ENCODE measurements around the gene TAS2R41.

DNA sequence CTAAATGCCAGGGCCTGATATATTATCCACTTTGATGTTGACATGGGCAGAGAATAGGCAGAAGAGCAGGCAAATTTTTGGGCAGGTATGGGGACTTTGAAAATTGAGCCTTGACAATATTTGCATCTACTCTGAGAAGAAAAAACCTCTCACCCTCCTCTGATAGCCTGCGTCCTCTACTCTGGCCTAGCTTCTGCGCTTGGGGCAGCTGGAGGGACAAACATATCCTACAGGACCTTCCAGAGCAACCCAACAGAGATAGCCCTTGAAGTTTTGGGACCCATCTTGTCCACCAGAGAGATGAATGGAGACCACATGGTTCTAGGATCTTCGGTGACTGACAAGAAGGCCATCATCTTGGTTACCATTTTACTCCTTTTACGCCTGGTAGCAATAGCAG is 34.5 kb upstream of the TAS2R41 start, which contains the start of gene TAS2R60:
- TF ChIP-seq, protein P1, sequence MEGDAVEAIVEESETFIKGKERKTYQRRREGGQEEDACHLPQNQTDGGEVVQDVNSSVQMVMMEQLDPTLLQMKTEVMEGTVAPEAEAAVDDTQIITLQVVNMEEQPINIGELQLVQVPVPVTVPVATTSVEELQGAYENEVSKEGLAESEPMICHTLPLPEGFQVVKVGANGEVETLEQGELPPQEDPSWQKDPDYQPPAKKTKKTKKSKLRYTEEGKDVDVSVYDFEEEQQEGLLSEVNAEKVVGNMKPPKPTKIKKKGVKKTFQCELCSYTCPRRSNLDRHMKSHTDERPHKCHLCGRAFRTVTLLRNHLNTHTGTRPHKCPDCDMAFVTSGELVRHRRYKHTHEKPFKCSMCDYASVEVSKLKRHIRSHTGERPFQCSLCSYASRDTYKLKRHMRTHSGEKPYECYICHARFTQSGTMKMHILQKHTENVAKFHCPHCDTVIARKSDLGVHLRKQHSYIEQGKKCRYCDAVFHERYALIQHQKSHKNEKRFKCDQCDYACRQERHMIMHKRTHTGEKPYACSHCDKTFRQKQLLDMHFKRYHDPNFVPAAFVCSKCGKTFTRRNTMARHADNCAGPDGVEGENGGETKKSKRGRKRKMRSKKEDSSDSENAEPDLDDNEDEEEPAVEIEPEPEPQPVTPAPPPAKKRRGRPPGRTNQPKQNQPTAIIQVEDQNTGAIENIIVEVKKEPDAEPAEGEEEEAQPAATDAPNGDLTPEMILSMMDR (conservative IDR thresholded peaks at IDR 0.05; ENCODE audit: low read depth, low read length), result no peak
- TF ChIP-seq SMC3 (IDR thresholded peaks at IDR 0.05; ENCODE audit: low read depth, low read length) (no peak), FOS (IDR thresholded peaks at IDR 0.05; ENCODE audit: low read depth, low read length) (no peak), RCOR1 (IDR thresholded peaks at IDR 0.05; ENCODE audit: insufficient replicate concordance, low read length) (no peak), POLR2A (IDR thresholded peaks at IDR 0.05; ENCODE audit: low read depth, low read length) (no peak), RFX5 (IDR thresholded peaks at IDR 0.05; ENCODE audit: low read depth, low read length) (no peak), BHLHE40 (IDR thresholded peaks at IDR 0.05; ENCODE audit: low read depth, low read length) (no peak)

All from IMR-90 (cell line).